ENCODE results near the gene PI3.
"Not testable (repeated sequence)": the region's sequence is repeated elsewhere in the genome, so short reads cannot be mapped to it uniquely, and the experiment has no call there.

Gene PI3, protein sequence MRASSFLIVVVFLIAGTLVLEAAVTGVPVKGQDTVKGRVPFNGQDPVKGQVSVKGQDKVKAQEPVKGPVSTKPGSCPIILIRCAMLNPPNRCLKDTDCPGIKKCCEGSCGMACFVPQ

DNA sequence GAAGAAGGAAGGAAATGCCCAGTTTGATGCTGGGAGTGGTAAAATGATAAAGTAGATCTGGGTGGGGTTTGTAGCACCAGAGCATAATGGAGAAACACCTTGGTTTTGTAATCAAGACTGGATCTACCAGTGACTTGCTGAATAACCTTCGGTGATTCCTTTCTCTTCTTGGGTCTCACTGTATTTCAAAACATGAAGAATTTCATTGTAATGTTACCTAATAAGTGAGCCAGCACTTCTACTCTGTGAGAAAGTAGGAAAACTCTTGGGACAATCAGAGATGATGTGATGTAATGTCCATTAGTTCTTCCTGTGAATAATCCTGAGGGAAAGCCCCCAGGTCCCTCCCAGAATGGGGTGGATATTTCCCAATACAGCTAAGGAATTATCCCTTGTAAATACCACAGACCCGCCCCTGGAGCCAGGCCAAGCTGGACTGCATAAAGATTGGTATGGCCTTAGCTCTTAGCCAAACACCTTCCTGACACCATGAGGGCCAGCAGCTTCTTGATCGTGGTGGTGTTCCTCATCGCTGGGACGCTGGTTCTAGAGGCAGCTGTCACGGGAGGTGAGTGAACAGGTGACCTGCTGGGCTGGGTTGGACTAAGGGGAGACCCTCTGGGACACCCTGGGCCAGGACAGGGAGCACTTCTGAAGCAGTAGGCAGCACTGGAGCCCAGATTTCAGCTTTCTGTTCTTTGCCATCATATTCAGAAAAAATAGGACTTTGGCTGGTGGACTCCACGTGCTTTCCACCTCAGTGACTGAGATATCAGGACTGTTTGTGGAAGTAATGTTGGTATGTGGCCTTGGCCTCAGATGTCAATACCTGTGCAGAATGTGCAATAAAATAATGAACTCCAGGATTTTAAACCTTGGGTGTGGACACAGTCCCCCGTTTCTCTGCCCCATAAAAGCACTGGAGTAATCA, at the start of gene PI3:
PI3 (plus strand) TSS at position 469 of the 931 bp plus-strand sequence; CDS start at position 490, 21 bp downstream.
- H3K9me3 ChIP-seq (ENCODE audit: insufficient read depth, low read length): peaks cover 4% of the 10 kb centered on the region; the same call in 1 of the 2 replicates
- DNase-seq (ENCODE audit: low read depth, low spot score): no peak
- H3K4me1 ChIP-seq (ENCODE audit: insufficient read depth, insufficient read length): no peaks in the 10 kb centered on the region
- H3K4me3 ChIP-seq (ENCODE audit: insufficient read length, low read depth): no peak within 1 kb of the TSS
- no peaks in the 10 kb centered on the region for H3K27me3 ChIP-seq (ENCODE audit: insufficient read depth, insufficient read length)
- no peaks in the 10 kb centered on the region for H3K36me3 ChIP-seq (ENCODE audit: insufficient read depth, insufficient read length, low read length)
- no peak for TF ChIP-seq SUZ12 (IDR thresholded peaks at IDR 0.05; ENCODE audit: extremely low read depth, insufficient read depth, insufficient read length)
- no peak within 1 kb of the TSS for H3K9ac ChIP-seq (ENCODE audit: insufficient read length, low read depth)

DNA sequence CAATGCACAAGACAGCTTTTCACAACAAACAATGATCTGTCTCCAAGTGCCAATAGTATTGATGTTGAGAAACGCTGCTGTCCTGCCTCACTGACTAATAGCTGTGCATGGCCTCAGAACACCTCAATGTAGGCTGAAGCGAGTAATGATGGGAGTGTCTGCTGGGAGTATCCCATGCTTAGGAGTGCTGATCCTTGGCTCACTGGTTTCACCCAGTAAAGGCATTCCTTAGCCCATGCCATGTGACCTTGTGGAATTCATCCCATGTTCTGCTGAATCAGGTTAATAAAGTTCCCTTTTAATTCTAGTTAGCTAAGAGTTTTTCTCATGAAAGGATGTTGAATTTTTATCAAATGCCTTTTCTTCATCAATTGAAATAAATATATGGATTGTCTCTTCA, 46.6 kb upstream of the PI3 start:
- no peaks in the 10 kb centered on the region for H3K4me1 ChIP-seq (ENCODE audit: insufficient read depth, insufficient read length)
- no peak overlapping the region for H3K4me3 ChIP-seq (ENCODE audit: insufficient read length, low read depth)
- H3K27me3 ChIP-seq (ENCODE audit: insufficient read depth, insufficient read length): peaks cover 3% of the 10 kb centered on the region
- no peaks in the 10 kb centered on the region for H3K36me3 ChIP-seq (ENCODE audit: insufficient read depth, insufficient read length, low read length)
- no peaks in the 10 kb centered on the region for H3K9me3 ChIP-seq (ENCODE audit: insufficient read depth, low read length)
- DNase-seq (ENCODE audit: low read depth, low spot score): no peak
- TF ChIP-seq YY1 (IDR thresholded peaks at IDR 0.05; ENCODE audit: insufficient read depth, insufficient read length) (no peak), SUZ12 (IDR thresholded peaks at IDR 0.05; ENCODE audit: extremely low read depth, insufficient read depth, insufficient read length) (no peak), ZNF274 (IDR thresholded peaks at IDR 0.05; ENCODE audit: low read depth, low read length) (no peak)
- no peak overlapping the region for H3K9ac ChIP-seq (ENCODE audit: insufficient read length, low read depth)

DNA sequence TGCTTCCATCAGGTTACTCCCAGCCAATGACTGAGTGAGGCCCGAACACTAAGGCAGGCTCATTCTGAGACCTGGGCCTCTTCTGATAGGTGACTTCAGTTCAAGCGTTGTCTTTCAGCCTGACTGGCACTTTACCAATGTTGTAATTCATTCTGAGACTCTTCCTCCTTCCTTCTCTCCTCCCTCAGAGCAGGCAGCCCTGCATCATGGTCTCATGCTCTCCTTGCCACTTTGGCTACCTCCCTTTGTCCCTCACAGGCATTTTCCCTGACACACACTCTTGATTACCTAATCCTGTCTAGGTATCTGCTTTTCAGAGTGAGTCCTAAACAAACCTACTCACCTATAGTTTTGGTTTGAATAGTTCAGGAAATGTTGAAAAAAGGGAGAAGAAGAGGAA, 37.8 kb upstream of the PI3 start:
- DNase-seq (ENCODE audit: low read depth, low spot score): no peak
- TF ChIP-seq ZNF274 (IDR thresholded peaks at IDR 0.05; ENCODE audit: low read depth, low read length): no peak
- TF ChIP-seq SUZ12 (IDR thresholded peaks at IDR 0.05; ENCODE audit: extremely low read depth, insufficient read depth, insufficient read length): no peak
- no peak for TF ChIP-seq YY1 (IDR thresholded peaks at IDR 0.05; ENCODE audit: insufficient read depth, insufficient read length)
- Histone ChIP-seq H3K4me3 (ENCODE audit: insufficient read length, low read depth) (no peak overlapping the region), H3K9ac (ENCODE audit: insufficient read length, low read depth) (no peak overlapping the region), H3K27me3 (ENCODE audit: insufficient read depth, insufficient read length) (no peaks in the 10 kb centered on the region), H3K9me3 (ENCODE audit: insufficient read depth, low read length) (no peaks in the 10 kb centered on the region), H3K4me1 (ENCODE audit: insufficient read depth, insufficient read length) (no peaks in the 10 kb centered on the region), H3K36me3 (ENCODE audit: insufficient read depth, insufficient read length, low read length) (no peaks in the 10 kb centered on the region)

DNA sequence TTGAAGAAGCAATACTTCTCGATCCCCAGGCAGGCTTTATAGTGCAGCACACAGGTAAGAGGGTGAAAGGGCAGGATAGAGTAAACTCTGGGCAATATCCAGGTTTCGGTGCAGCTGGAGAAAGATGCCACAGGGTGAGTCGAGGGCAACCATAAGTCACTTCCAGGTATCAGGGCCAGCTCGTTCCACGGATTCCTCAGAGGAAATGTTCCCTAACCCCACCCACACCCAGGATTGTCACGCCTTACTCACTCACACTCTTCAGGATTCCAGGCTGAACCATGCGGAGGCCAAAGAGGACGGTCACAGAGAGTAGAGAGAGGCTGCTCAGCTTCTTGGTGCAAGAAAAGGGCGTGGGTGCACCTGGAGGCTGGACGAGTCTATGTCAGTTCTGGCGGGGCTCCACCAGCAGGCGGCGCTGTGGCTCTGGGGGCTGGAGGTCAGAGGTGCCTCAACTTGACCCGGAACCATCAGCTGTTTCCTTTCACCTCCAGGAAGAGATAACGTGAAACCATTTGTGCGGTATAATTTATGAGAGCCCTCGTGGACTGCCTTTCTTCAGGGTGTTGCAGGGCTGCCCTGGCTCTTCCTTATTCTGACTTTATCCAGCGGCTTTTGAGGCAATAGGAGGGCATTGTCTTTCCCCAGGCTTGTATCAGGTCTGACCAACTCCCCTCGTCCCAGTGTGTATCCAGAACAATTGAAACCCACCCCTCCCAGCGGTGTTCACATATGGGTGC, 36.0 kb upstream of the PI3 start:
- TF ChIP-seq SUZ12 (IDR thresholded peaks at IDR 0.05; ENCODE audit: extremely low read depth, insufficient read depth, insufficient read length) (no peak), ZNF274 (IDR thresholded peaks at IDR 0.05; ENCODE audit: low read depth, low read length) (no peak)
- Histone ChIP-seq H3K9ac (ENCODE audit: insufficient read length, low read depth) (no peak overlapping the region), H3K27me3 (ENCODE audit: insufficient read depth, insufficient read length) (no peaks in the 10 kb centered on the region), H3K4me3 (ENCODE audit: insufficient read length, low read depth) (no peak overlapping the region), H3K4me1 (ENCODE audit: insufficient read depth, insufficient read length) (no peaks in the 10 kb centered on the region), H3K9me3 (ENCODE audit: insufficient read depth, low read length) (no peaks in the 10 kb centered on the region), H3K36me3 (ENCODE audit: insufficient read depth, insufficient read length, low read length) (no peaks in the 10 kb centered on the region)
- peak; percentile 72 for DNase-seq (ENCODE audit: low read depth, low spot score)

DNA sequence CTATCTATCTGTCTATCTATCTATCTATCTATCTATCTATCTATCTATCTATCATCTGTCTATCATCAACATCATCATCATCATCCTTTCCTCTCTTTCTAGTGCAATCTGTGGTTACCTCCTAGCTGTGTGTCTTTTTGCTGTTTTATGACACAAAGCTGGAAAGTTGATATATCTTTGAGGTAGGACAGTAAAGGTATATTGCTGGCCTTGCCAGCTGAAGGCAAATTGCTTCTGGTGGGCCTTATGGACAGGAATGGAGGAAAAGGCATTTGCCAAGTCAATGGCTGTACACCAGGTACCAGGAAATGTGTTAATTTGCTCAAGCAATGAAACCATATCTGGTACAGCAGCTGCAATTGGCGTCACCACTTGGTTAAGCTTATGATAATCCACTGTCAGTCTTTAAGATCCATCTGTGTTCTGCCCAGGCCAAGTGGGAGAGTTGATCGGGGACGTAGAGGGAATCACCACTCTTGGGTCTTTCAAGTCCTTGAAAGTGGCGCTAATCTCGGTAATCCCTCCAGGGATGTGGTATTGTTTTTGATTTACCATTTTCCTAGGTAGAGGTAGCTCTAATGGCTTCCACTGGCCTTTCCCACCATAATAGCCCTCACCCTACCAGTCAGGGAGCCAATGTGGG, 34.8 kb upstream of the PI3 start:
- not testable (repeated sequence) for H3K36me3 ChIP-seq (ENCODE audit: insufficient read depth, insufficient read length, low read length); H3K9me3 ChIP-seq (ENCODE audit: insufficient read depth, low read length); H3K4me3 ChIP-seq (ENCODE audit: insufficient read length, low read depth); DNase-seq (ENCODE audit: low read depth, low spot score); H3K27me3 ChIP-seq (ENCODE audit: insufficient read depth, insufficient read length); H3K9ac ChIP-seq (ENCODE audit: insufficient read length, low read depth); H3K4me1 ChIP-seq (ENCODE audit: insufficient read depth, insufficient read length)

DNA sequence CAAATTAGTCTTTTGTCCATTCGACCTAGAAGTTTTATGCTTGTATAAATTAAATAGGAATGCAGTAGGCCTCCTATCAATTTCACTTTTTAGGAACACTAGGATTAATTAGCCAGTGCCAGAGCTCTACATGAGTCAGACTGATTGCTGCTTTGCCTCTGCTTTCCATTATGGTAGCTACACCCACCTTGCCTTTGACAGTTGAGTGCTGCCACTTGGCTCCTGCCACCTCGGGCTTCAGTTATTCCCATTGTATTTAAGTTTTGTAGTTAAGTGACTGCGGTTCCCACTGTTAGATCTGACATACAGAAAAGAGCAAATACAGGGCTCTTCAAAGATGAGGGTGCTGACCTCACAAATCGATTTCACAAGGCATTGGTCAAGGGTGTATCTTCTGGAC, 33.9 kb upstream of the PI3 start:
- Histone ChIP-seq H3K4me3 (ENCODE audit: insufficient read length, low read depth) (no peak overlapping the region), H3K36me3 (ENCODE audit: insufficient read depth, insufficient read length, low read length) (no peaks in the 10 kb centered on the region), H3K27me3 (ENCODE audit: insufficient read depth, insufficient read length) (peaks cover 2% of the 10 kb centered on the region), H3K4me1 (ENCODE audit: insufficient read depth, insufficient read length) (no peaks in the 10 kb centered on the region), H3K9ac (ENCODE audit: insufficient read length, low read depth) (no peak overlapping the region), H3K9me3 (ENCODE audit: insufficient read depth, low read length) (no peaks in the 10 kb centered on the region)
- DNase-seq (ENCODE audit: low read depth, low spot score): no peak
- TF ChIP-seq YY1 (IDR thresholded peaks at IDR 0.05; ENCODE audit: insufficient read depth, insufficient read length) (no peak), ZNF274 (IDR thresholded peaks at IDR 0.05; ENCODE audit: low read depth, low read length) (no peak), SUZ12 (IDR thresholded peaks at IDR 0.05; ENCODE audit: extremely low read depth, insufficient read depth, insufficient read length) (no peak)

DNA sequence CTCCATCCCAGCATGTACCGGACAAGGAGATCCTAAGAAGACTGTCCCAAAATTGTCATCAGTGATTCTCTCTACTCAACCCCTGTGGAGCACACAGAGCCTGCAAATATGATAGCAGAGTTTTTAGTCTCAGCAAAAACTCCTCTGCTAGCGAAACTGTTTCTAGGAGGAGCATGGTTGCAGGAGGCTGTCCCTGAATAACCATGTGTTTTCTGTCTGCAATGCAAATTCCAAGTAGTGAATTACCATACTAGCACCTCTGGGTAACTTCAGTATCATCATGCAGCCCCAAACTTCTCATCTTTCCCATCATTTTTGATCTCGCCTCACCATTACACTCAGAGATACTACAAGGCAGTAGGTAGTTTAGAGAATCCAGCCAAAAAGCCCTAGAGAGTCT, 25.6 kb upstream of the PI3 start:
- no peak overlapping the region for H3K9ac ChIP-seq (ENCODE audit: insufficient read length, low read depth)
- no peaks in the 10 kb centered on the region for H3K4me1 ChIP-seq (ENCODE audit: insufficient read depth, insufficient read length)
- DNase-seq (ENCODE audit: low read depth, low spot score): no peak
- TF ChIP-seq SUZ12 (IDR thresholded peaks at IDR 0.05; ENCODE audit: extremely low read depth, insufficient read depth, insufficient read length): no peak
- TF ChIP-seq YY1 (IDR thresholded peaks at IDR 0.05; ENCODE audit: insufficient read depth, insufficient read length): no peak
- no peak for TF ChIP-seq ZNF274 (IDR thresholded peaks at IDR 0.05; ENCODE audit: low read depth, low read length)
- peaks cover 2% of the 10 kb centered on the region for H3K27me3 ChIP-seq (ENCODE audit: insufficient read depth, insufficient read length)
- no peak overlapping the region for H3K4me3 ChIP-seq (ENCODE audit: insufficient read length, low read depth)
- H3K9me3 ChIP-seq (ENCODE audit: insufficient read depth, low read length): no peaks in the 10 kb centered on the region
- H3K36me3 ChIP-seq (ENCODE audit: insufficient read depth, insufficient read length, low read length): no peaks in the 10 kb centered on the region

Measured in NT2/D1 (cell line).